ENCODE data around the gene COL8A1. TPM values are rescaled to one million over a fixed set of nuclear protein-coding genes. Genes with fewer than 3 reads are reported as not detected.

COL8A1 gene
- total and polyA plus RNA-seq, 10 of the 15 experiments (the other 5 are each of a cell fraction or from before 2014, with no cell fraction given), result 0.04 to 0.73 (median 0.10) TPM; not detected in 5

DNA sequence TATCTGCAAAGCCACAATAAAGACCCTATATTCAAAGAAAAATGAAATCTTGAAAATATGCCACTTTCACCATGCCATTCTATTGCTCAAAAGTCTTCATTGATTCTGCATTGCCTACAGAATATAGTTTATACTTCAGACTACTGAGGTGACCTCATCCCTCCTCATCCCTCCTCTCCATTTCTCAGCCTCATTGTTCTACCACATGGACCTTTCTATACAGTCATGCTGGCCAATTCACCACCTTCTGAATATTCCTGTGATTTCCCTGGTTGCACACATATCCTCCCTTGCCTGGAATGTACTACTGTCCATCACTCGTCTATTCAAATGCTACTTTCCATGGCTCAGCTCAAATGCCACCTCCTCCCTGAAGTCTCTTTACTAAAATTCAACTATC, 3.5 kb upstream of the COL8A1 start:
- intact Hi-C loops (cut with micrococcal nuclease; ENCODE audit: unreplicated experiment) (no loop called here), in situ Hi-C loops (cut with MboI) (no loop called here)
- Histone ChIP-seq H3K36me3 (ENCODE audit: control insufficient read depth in 2 of 2, insufficient read depth in 2 of 2, low read length in 1 of 2) (no peaks in the 10 kb centered on the region), H3K9ac (ENCODE audit: control insufficient read depth, insufficient read depth, low read length) (no peak overlapping the region), H3K27me3 (replicated peaks in 1 of 2; ENCODE audit: control insufficient read depth in 2 of 2, insufficient read depth in 2 of 2, low read length in 1 of 2) (peaks cover 4 to 6% of the 10 kb centered on the region in 2 experiments; a peak in 3 of 4 replicates), H3K4me1 (ENCODE audit: control insufficient read depth, insufficient read depth, low read length) (no peaks in the 10 kb centered on the region), H3K9me3 (replicated peaks; ENCODE audit: control insufficient read depth, insufficient read depth, low read length) (no peaks in the 10 kb centered on the region), H3K4me3 (no peak overlapping the region), H2AFZ (ENCODE audit: control insufficient read depth, low read depth, low read length) (no peak overlapping the region), H3K27ac (ENCODE audit: control insufficient read depth, insufficient read depth) (no peak overlapping the region), H3K4me2 (ENCODE audit: control insufficient read depth, insufficient read depth) (no peak overlapping the region), H3K79me2 (ENCODE audit: control insufficient read depth, insufficient read depth, low read length) (no peaks in the 10 kb centered on the region), H4K20me1 (ENCODE audit: control insufficient read depth, insufficient read depth) (no peaks in the 10 kb centered on the region)
- ATAC-seq, result no peak
- ChIA-PET RAD21 (ENCODE audit: unreplicated experiment) (no interaction called here), POLR2A (no interaction called here), SMC1A (ENCODE audit: uncharacterized antibody, unreplicated experiment) (no interaction called here), CTCF (interaction anchor here (0.7 to 3.4 kb wide), 2 partner anchors 10 to 39 kb away, joined by 3 to 12 read pairs; no protein-coding TSS in a partner anchor)
- 0% methylated on average over 1 of the region's 1 CpG for WGBS (ENCODE audit: insufficient coverage, insufficient replicate concordance, low lambda C conversion rate, missing lambda C conversion rate)
- BruUV-seq (replicated peaks), result no TSS peak
- DNase-seq (ENCODE audit: low read depth, low spot score), result no peak
- FAIRE-seq, result no peak
- TF ChIP-seq SMC3 (IDR thresholded peaks at IDR 0.05; ENCODE audit: borderline replicate concordance, low read length), result no peak
- no peak for TF ChIP-seq RUNX3 (IDR thresholded peaks at IDR 0.05; ENCODE audit: low read length)
- no peak for TF ChIP-seq ZNF274 (IDR thresholded peaks at IDR 0.05; ENCODE audit: insufficient read depth, insufficient read length)
- no peak for TF ChIP-seq ZBED1 (IDR thresholded peaks at IDR 0.05; ENCODE audit: borderline replicate concordance)
- no peak for TF ChIP-seq NFIC (IDR thresholded peaks at IDR 0.05; ENCODE audit: low read depth, low read length)
- TF ChIP-seq ZBTB11 (CRISPR knock-in tag; IDR thresholded peaks at IDR 0.05), result no peak
- no peak for TF ChIP-seq KAT2A (conservative IDR thresholded peaks at IDR 0.05; ENCODE audit: control insufficient read depth, low read depth, low read length)
- TF ChIP-seq IRF5 (IDR thresholded peaks at IDR 0.05; ENCODE audit: borderline replicate concordance), result no peak
- TF ChIP-seq RELA (IDR thresholded peaks at IDR 0.05; ENCODE audit: borderline replicate concordance, partially characterized antibody), result no peak
- no peak for TF ChIP-seq KLF5 (IDR thresholded peaks at IDR 0.05; ENCODE audit: partially characterized antibody)
- no peak for TF ChIP-seq PKNOX1 (IDR thresholded peaks at IDR 0.05)
- TF ChIP-seq BHLHE40 (IDR thresholded peaks at IDR 0.05; ENCODE audit: borderline replicate concordance in 1 of 2, low read depth in 2 of 2, low read length in 1 of 2), result no peak
- no peak for TF ChIP-seq YBX1 (IDR thresholded peaks at IDR 0.05)
- TF ChIP-seq NFXL1 (IDR thresholded peaks at IDR 0.05; ENCODE audit: borderline replicate concordance), result no peak
- TF ChIP-seq, protein P1, sequence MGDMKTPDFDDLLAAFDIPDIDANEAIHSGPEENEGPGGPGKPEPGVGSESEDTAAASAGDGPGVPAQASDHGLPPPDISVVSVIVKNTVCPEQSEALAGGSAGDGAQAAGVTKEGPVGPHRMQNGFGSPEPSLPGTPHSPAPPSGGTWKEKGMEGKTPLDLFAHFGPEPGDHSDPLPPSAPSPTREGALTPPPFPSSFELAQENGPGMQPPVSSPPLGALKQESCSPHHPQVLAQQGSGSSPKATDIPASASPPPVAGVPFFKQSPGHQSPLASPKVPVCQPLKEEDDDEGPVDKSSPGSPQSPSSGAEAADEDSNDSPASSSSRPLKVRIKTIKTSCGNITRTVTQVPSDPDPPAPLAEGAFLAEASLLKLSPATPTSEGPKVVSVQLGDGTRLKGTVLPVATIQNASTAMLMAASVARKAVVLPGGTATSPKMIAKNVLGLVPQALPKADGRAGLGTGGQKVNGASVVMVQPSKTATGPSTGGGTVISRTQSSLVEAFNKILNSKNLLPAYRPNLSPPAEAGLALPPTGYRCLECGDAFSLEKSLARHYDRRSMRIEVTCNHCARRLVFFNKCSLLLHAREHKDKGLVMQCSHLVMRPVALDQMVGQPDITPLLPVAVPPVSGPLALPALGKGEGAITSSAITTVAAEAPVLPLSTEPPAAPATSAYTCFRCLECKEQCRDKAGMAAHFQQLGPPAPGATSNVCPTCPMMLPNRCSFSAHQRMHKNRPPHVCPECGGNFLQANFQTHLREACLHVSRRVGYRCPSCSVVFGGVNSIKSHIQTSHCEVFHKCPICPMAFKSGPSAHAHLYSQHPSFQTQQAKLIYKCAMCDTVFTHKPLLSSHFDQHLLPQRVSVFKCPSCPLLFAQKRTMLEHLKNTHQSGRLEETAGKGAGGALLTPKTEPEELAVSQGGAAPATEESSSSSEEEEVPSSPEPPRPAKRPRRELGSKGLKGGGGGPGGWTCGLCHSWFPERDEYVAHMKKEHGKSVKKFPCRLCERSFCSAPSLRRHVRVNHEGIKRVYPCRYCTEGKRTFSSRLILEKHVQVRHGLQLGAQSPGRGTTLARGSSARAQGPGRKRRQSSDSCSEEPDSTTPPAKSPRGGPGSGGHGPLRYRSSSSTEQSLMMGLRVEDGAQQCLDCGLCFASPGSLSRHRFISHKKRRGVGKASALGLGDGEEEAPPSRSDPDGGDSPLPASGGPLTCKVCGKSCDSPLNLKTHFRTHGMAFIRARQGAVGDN (IDR thresholded peaks at IDR 0.05), result no peak
- TF ChIP-seq GATAD2B (conservative IDR thresholded peaks at IDR 0.05; ENCODE audit: low read depth), result no peak

Data from GM12878 (cell line).